T-helper 2 cell (primary cell): ENCODE data around the gene TTC28.

Experiments used
- DNase-seq, 5 experiments: peaks; one replicate each; pipeline versions ENCODE4 v3.0.0 to v3.0.0-alpha.2; 2012 to 2022

Gene TTC28

DNA sequence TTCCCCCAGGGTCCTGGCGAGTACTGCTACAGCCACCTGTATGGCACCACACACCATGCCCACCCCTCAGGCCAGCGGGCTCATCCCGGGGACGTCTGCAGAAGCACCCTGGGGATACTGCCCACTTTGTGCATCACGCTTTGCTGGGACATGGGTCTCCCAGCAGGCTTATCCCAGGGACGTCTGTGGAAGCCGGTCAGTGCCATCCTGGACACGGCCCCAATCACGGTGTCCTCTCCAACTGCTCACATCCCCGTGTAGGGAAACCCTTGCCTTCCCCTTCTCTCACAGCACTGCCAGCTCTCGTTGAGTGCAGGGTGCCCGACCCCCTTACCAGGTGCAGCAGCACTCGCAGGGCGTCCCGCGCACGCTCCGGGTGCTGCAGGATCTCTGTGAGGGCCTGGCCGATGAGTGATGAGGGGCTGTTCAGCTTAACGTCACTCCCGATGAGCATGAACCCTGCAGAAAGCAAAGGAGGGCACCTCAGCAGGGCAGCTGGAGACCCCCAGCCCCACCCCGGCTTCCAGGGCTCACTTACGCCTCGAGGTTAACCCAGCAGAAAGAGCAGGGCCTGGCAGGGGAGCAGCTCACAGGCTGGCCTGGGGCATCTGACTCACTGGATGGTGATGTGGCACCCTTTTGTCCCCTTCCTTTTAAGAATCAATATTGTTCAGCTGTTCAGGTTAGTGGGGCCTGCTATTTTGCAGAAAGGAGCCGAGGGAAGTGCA, 683.7 kb downstream of the TTC28 start:
- DNase-seq, result no peak

DNA sequence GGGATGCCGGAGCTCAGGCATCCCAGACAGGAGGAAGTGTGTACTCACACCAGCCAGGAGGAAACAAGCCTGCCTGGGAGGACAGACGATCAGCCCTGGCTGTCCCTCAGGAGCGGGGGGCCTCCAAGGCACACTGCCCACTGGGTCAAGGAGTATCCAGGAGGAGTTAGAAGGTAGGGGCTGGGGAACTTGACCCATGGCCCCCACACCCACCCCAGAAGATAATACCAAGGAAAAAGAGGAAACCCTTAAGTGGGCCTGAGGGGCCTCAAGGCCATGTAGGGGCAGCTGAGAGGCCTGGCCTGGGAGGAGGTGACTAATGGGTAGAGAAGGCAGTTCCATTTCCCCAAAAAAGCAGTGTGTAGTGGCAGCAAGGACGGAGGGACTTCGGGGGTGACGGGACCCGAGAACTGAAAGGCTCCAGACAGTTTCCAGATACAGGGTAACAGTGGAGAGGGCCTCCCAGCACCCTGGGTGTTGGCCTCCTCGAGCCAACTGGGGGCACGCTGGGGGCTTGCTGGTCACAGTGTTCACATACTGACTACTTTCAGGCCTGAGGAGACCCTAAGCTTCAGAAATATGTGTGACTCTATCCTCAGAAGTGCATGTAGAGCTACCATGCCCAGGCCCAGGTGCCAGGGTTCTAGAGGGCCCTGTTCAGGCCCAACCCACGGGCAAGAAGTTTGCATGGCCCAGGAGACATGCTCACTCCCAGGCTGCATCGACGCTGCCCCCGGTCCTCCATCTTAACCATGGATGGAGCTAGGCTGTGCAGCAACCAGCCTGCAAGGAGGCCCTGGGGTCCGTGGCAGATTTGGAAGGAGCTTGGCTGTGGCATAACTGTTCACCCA, 684.9 kb downstream of the TTC28 start:
- DNase-seq, result no peak

GRCh38 chr22:27993774-27994350, 685.8 kb downstream of the TTC28 start:
- DNase-seq, result no peak

GRCh38 chr22:27993201-27993635, 686.4 kb downstream of the TTC28 start:
- no peak for DNase-seq

DNA sequence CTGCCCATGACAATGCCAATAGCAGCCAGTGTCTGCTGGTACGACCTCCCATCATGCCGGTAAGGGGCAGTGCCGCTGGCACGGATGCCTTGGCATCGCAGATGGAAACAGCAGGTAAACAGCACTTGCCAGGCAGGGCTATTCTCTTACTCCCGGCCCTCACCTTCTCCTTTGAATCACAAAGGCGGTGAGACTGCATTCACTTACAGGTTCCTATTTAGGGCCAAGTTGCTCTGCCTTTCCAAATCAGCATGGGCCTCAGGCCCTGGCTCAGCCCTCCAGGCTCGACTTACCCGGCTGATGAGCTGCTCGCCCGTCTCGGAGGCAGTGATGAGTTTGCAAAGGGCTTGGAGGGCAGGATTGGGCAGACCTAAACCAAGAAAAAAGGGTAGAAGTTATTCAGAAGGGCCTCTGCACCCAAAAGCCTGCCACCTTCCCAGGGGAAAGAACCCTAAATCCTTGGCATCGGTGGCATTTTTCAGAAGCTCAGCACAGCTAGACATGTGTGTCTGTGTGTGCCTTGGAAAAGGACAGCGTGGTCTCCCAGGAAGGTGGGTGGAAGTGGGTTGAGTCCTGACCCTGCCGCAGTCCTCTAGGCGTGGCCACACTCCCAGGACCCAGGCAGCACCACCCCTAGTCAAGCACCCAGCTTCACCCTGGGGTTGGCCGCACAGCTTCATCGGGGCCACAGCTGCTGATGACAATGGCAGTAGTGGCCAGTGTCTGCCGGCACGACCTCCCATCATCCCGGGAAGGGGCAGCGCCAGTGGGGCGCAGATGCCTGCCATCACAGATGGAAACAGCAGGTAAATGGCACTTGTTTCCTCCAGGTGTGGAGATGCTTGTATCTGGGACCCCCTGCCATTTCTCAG, 687.1 kb downstream of the TTC28 start:
- DNase-seq, result no peak

GRCh38 chr22:27991586-27992293, 687.9 kb downstream of the TTC28 start:
- DNase-seq, result no peak

DNA sequence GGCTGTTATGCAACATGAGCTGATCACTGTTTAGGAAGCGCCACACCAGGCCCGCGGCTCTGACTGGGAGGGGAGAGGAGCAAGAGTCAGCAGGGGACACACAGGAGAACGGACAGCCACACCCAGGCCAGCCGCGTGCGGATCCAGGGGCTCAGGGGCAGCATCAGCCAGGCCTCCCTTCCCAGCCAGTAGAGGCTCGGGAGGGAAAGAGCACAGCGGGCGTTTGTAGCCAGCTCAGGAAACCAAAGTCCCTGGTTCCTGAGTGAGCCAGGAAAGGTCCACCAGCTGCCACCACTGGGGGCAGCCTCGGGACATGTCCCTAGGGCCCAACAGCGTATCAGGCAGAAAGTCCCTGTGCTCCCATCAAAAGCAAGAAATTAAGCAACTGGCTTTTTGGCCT, 688.8 kb downstream of the TTC28 start:
- DNase-seq, result no peak

GRCh38 chr22:27990451-27990840, 689.2 kb downstream of the TTC28 start:
- no peak for DNase-seq

DNA sequence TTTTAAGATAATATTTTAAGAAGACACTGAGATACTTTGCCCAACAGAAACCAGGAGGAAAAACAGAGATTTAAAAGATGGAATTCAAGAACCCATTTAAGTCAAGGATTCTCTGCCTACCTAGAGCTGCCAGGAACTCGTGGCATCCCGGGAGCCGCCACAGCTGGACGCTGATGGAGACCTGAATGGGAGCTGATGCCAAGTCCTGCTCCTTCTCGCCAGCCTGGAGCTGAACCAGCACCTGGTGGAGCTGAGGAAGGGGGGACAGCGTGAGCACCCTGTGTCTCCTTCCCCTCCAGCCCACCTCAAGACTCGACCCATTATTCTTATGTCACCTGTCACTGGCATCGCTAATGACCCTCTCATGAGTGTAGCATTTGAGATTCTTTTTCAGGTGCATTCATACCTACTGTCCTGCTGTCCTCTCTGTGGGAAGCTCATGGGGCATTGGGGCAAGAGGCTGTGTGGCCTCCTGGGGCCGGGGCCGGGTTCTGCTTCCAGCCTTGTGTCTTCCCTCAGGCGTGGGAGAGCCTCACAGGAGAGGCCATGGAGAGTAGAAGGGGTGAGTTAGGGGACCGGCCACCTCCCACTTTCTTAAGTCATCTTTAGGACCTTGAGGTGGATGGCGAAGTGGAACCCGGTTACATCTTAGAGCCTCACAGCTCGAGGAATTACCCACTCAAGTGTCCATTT, 689.7 kb downstream of the TTC28 start:
- no peak for DNase-seq

DNA sequence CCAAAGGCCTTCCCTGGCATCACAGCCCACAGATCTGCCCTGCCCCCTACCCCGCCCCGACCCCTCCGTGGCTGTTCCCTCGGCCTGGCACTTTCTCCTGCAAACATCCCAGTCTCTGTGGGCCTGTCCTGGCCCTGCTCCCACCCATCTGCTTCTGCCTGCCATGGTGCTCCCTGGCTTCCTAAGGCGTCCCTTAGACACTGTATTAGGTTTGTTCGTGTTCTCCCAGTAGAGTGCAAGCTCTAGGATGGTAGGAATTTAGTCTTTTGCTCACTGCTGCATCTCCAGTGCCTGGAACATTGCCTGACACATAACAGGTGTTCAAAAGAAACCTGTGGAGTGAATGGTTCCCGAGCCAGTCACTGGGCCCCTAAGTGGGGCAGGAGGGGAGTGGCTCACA, 690.9 kb downstream of the TTC28 start:
- DNase-seq, result no peak

- DNase-seq, result no peak
Measured at GRCh38 chr22:27987557-27987956, 692.1 kb downstream of the TTC28 start.

DNA sequence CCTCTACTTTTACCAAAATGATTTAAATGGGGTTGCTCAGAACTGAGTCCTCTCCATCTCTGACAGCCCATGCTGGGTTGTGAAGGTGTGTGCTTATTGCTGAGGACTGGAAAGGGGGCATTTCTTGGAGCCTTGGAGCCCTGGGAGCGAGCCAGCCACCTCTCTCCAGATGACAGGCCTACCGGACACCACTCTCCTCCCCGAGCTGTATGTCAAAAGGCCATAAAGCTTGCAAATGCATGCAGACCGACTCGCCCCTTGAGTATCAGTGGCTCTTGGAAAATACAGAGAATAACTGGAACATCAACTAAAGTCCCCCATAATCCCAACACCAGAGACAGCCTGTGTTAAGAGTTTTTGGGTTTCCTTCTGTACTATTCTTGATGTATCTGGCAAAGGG, 692.7 kb downstream of the TTC28 start:
- DNase-seq, result no peak

- no peak for DNase-seq
Measured at GRCh38 chr22:27986459-27986858, 693.2 kb downstream of the TTC28 start.

DNA sequence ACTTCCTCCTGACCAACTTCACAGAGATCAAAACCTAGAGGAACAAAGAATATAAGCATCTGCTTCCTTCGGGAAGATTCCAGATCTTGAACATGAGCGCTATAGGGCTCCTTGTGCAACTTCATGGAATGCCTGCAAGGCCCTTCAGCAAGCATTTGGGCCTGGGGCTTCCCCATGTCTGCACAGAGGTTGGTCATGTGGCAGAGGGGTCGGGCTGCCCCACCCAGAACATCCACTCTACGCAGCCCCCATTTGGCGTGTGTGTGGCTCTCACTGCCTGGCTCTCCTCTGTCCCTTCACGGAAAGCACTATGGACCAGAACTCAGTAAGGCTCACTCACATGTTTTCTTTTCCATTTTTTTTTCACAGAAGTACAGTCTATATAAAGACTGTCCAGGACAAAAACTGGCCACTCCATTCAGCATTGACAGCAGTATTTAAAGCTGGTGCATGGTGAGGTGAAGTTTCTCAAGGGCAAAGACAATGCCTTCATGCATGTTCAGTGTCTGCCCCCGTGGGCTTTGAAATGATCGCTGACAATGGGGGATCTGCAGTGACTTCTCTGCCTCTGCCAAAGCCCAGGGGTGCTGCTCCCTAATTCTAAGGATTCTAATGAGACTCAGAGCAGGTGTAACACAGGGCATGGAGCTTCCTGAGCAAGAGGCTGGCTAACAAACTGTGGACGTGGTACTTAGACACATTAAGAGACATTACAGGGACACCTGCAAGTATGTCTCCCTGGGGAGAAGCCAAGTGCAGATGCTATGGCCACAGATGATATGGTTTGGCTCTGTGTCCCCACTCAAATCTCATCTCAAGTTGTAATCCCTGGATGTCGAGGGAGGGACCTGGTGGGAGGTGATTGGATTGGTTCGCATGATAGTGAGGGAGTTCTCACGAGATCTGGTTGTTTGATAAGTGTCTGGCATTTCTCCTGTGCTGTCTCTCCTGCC, 694.0 kb downstream of the TTC28 start:
- DNase-seq, result no peak

DNA sequence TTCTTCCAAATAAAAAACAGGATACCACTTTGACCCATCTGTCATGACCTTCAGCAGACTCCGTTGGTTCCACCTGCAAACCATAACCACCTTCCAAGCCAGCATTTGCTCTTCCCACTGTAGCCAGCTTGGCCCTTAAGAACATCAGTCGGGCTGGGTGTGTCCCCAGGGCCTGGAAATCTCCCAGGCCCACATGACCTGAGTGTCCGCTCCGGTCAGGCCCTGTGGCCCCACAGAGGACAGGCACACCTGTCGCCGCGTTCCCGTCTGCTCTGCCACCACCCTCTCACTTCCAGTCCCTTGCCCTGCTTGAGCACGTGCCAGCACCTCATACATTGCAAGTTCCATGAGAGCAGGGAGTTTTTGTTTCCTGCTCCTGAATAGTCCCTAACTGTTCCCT, 694.9 kb downstream of the TTC28 start:
- no peak for DNase-seq

DNA sequence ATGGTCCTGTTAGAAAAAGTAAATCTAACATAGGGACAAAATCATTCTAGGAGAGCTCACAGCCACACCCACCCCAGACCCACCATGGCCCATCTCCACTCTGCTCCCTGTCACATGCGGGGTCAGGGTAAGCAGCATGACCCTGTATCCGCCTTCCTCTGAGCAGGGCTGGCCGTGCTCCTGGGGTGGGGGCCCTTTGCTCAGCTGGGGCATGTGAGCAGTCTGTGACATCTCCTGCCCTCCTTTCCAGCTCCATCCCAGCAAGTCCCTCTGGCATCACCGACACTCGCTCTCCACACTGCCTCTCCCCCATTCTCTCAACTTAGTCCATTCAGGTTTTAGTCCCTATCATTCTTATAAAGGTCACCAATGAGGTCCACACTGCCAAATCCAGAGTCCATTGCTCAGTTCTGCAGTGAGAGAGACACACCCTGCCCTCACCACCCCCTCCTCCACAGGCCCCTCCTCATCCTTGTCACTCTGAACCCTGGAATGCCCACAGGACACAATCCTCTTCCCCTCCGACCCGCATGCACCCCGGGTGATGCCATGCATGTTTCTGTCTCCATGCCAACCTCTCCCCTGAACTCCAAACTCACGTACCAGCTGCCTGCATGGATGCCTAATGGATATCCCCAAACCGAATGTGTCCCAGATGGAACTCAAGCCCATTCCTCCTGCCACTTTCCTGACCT, 695.5 kb downstream of the TTC28 start:
- DNase-seq, result no peak

GRCh38 chr22:27983361-27983791, 696.3 kb downstream of the TTC28 start:
- no peak for DNase-seq

GRCh38 chr22:27982630-27983180, 696.9 kb downstream of the TTC28 start:
- DNase-seq, result no peak

DNA sequence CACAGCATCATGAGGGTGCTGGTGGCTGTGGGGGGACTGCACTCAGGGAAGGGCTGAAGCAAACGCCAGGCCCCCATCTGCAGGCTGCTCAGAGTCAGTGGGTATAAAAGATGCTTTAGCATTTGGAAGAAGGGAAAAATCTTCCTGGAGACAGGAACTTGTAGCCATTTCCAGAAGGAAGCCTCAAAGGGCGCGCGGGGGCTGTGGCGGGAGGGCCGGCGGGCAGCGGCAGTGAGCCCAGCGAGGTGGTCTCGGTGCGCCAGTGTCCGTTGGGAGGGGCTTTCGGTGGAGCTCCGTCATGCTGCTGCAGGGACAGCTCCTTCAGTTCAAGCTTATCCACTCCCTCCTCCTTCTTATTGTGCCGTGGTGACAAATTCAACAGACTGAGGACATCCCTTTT, 697.5 kb downstream of the TTC28 start:
- no peak for DNase-seq
